ENCODE measurements around the gene B4GALNT3. TPM values are rescaled to one million over a fixed set of nuclear protein-coding genes. Genes with fewer than 3 reads are reported as not detected.

Gene B4GALNT3
- total RNA-seq, 2 experiments from 2014 or later = 6.1 to 7.0 TPM

DNA sequence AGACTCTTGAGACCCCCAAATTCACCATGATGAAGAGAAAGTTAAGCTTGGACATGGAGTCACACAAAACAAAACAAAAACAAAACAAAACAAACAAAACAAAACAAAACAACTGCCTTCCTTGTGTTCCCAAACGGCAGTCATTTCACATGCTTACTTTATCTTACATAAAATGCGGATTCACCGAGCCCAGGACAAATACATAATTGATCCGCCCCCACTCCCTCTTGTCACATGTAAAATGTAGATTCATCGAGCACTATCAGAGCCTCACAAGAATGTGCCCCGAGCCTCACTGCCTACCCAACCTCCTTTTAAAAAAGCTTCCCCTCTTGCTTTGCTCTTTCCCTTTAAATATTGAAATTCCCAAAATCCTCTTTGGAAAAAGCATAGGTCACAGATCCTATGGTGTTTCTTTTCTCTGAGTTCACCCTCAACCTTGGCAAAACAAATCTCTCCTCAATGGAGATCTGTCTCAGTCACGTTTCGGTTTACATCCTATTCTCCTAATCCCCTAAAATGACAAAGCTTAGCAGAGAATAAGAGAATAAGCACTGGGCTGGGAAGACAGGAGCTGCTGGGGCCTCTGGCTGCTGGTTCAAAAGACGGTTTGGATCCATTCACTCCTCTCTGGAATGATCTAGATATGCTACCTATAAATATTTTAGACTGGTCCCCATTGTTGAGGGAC lies 119.8 kb downstream of the B4GALNT3 start:
- Mint-ChIP-seq H3K36me3 (ENCODE audit: low read depth) (peaks cover 8% of the 10 kb centered on the region), H3K27me3 (no peaks in the 10 kb centered on the region), H3K9me3 (peaks cover 2% of the 10 kb centered on the region), H3K27ac (no peak overlapping the region), H3K4me1 (peaks cover 23% of the 10 kb centered on the region), H3K4me3 (no peak overlapping the region)
- ChIA-PET CTCF (interaction anchor here (0.9 to 6.5 kb wide), 2 partner anchors 52 to 173 kb away, joined by 3 to 91 read pairs; partner anchors contain the start of gene WNK1), POLR2A (no interaction called here)
- no peak for DNase-seq

DNA sequence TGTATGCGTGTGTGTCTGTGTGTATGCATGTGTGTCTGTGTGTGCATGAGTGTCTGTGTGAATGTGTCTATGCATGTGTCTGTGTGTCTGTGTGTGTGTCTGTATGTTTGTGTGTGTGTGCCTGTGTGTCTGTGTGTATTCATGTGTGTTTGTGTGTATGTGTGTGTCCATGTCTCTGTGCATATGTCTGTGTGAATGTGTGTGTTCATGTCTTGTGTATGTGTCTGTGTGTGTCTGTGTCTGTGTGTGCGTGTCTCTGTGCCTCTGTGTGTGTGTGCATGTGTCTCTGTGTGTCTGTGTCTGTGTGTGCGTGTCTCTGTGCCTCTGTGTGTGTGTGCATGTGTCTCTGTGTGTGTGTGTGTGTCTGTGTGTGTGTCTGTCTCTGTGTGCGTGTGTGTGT lies 121.1 kb downstream of the B4GALNT3 start:
- ChIA-PET CTCF (interaction anchor here (0.6 to 6.5 kb wide), 4 partner anchors 27 to 399 kb away, joined by 3 to 91 read pairs (median 4); partner anchors contain the start of genes RAD52 and WNK1), POLR2A (no interaction called here)
- Mint-ChIP-seq H3K27ac (no peak overlapping the region), H3K4me3 (no peak overlapping the region), H3K4me1 (peaks cover 13% of the 10 kb centered on the region), H3K36me3 (ENCODE audit: low read depth) (no peaks in the 10 kb centered on the region), H3K27me3 (no peaks in the 10 kb centered on the region), H3K9me3 (no peaks in the 10 kb centered on the region)
- DNase-seq = no peak

DNA sequence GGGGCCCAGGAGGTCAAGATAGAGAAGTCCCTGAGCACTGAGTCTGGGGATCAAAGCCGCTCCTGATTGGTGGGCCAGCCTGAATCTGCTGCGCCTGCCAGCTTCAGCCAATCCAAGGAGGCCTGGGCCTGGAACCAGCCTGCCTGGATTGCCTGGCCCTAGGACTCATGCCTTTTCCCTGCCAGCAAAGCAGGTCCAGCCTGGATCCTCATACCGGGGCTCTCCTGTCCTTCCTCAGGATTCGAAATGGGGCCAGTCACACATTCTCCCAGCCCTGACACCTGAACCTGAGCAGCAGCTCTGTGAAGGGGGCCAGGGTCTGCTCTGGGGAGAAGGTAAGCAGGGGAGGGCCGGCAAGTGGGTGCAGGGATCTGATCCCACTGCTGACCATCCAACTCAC lies 121.6 kb downstream of the B4GALNT3 start:
- no peak overlapping the region for H3K27ac Mint-ChIP-seq
- peaks cover 9% of the 10 kb centered on the region for H3K4me1 Mint-ChIP-seq
- no peaks in the 10 kb centered on the region for H3K9me3 Mint-ChIP-seq
- H3K36me3 Mint-ChIP-seq (ENCODE audit: low read depth) = no peaks in the 10 kb centered on the region
- no peaks in the 10 kb centered on the region for H3K27me3 Mint-ChIP-seq
- no peak overlapping the region for H3K4me3 Mint-ChIP-seq
- ChIA-PET CTCF (interaction anchor here (1.2 to 1.3 kb wide), 2 partner anchors 26 to 368 kb away, joined by 3 read pairs; partner anchors contain the start of gene RAD52), POLR2A (no interaction called here)
- no peak for DNase-seq

DNA sequence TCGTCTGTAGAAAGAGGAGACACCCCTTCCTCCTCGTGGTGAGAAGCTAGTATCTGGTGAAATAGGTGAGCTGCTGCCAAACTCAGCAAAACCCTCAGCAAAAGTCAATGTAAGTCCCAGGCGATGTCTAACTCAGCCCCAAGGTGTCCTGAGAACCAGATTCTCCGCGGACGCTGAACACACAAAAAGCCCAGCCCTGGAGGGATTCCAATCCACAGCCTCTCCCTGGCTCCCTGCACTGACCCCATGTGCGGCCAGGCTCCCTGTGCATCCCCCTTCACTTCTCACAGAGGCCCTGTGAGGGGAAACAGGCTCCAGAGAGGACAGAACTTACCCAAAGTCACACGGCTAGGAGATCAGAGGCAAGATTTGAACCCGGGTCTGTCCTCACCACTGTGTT lies 122.0 kb downstream of the B4GALNT3 start:
- peaks cover 4% of the 10 kb centered on the region for H3K4me1 Mint-ChIP-seq
- no peak overlapping the region for H3K4me3 Mint-ChIP-seq
- CTCF ChIA-PET = interaction anchor here (1.2 kb wide), 1 partner anchor 368 kb away, joined by 3 read pairs; the partner anchor contains the start of gene RAD52

DNA sequence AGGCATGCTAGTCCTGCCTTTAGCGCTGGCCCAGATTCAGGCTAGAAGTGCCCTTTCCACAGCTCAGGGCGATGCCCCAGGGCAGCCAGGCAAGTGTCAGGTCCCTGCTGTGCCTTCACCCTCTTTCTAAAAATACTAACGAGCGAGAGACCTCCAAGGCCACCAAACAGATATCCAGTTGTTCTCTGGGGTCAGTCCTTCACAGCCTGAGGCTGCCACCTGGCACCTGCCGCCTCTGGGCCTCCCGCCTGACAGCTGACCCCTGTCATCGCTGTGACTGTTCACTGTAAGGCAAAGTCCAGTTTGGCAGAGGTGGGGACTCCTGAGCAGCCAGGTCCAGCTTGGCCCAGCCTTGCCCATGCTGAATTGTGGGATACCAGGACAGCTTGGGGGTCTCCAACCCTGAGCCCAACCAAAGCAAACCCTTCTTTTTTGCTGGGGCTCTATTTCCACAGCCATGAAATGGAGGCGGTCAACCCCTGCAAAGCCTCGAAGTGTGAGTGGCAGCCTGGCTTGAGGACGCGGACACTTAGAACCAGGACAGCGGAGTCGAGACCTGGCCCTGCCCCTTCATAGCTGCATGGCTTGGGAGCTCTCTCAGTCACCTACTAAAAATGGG lies 123.6 kb downstream of the B4GALNT3 start:
- Mint-ChIP-seq H3K27ac (no peak overlapping the region), H3K9me3 (no peaks in the 10 kb centered on the region), H3K4me1 (no peaks in the 10 kb centered on the region), H3K27me3 (no peaks in the 10 kb centered on the region), H3K36me3 (ENCODE audit: low read depth) (no peaks in the 10 kb centered on the region), H3K4me3 (no peak overlapping the region)
- CTCF ChIA-PET = no interaction called here
- no peak for DNase-seq
- POLR2A ChIA-PET = no interaction called here

More for the DNA sequence above, 122.0 kb downstream of the B4GALNT3 start:
- DNase-seq = no peak
- no peak overlapping the region for H3K27ac Mint-ChIP-seq
- H3K9me3 Mint-ChIP-seq = no peaks in the 10 kb centered on the region
- POLR2A ChIA-PET = no interaction called here
- no peaks in the 10 kb centered on the region for H3K36me3 Mint-ChIP-seq (ENCODE audit: low read depth)
- H3K27me3 Mint-ChIP-seq = no peaks in the 10 kb centered on the region

DNA sequence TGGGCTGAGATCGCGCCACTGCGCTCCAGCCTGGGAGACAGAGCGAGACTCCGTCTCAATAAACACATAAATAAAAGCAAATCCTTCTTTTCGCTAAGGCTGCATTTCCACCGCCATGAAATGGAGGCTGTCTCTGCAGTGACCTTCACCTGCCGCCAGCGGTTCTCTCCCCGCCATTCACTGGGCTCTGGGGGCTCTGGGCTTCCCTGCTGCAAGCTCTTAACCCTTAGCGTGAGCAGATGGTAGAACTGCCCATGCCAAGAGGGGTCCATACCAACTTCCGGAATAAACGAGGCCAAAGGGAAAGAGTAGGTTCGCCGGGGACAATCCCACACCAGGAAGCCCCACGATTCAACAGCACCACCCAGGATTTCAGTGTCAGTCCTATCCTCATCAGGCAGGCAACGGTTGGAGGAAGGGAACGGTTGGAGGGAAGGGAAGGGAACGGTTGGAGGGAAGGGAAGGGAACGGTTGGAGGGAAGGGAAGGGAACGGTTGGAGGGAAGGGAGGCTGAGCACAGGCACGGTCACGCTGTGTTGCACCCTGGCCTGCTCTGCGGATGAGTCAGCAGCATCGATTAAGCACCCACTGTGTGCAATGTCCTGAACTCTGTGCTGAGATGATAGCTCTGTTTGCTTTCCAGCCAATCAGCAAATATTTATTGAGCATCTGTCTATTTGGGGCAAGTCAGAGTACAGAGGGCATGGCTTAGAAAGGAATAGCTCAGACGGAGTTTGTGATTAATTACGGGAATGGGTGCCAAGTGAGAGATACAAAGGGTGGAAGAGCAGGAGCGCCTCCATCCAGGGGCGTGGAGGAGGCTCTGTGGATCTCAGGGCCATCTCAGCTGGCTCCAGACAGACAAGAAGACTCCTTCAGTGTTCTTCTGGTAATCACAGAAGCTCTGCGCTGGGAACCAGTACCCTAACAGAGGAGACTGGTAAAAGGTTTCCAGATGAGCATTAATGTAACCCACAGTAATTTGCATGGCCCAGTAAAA lies 125.6 kb downstream of the B4GALNT3 start:
- DNase-seq = no peak
- H3K9me3 Mint-ChIP-seq = no peaks in the 10 kb centered on the region
- H3K4me1 Mint-ChIP-seq = peaks cover 3% of the 10 kb centered on the region
- no peaks in the 10 kb centered on the region for H3K27me3 Mint-ChIP-seq
- no peak overlapping the region for H3K4me3 Mint-ChIP-seq
- ChIA-PET POLR2A (no interaction called here), CTCF (interaction anchor here (1.0 to 2.4 kb wide), 3 partner anchors 8 to 15 kb away, joined by 3 to 12 read pairs (median 4); no protein-coding TSS in a partner anchor)
- H3K36me3 Mint-ChIP-seq (ENCODE audit: low read depth) = no peaks in the 10 kb centered on the region
- H3K27ac Mint-ChIP-seq = no peak overlapping the region

DNA sequence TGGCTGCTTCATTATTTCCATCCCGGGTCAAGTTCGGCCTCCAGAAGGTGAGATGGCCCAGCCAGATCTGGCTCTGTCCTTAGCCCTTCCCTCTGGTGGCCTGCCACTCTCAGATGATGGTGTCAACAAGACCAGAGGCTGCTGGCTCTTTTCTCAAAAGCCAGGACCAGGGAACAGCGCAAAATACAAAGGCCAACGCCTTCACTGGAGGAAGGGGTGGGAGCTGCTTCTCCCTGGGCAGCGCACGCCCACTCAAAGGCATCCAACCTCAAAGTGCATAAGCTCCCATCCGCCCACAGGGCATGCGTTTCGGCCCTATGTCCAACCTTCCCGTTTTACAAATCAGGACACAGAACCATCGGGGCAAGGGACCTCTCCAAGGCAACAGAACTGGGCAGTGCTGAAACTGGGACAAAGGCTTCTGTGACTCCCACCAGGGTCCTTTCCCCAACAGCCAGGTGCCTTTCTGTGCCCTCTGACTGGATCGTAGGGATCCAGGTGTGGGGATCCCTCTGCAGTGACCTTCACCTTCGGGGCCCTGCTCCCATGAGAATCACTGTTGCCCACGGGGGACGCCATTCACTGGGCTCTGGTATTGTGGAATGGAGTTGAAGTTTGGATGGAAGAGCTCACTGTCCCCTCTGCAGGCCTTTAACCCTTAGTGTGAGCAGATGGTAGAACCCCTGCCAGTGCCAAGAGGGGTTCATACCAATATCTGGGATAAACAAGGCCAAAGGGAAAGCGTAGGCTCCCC lies 126.8 kb downstream of the B4GALNT3 start:
- Mint-ChIP-seq H3K27me3 (no peaks in the 10 kb centered on the region), H3K4me1 (peaks cover 3% of the 10 kb centered on the region), H3K27ac (no peak overlapping the region), H3K9me3 (no peaks in the 10 kb centered on the region), H3K4me3 (no peak overlapping the region), H3K36me3 (ENCODE audit: low read depth) (no peaks in the 10 kb centered on the region)
- DNase-seq = no peak
- ChIA-PET POLR2A (no interaction called here), CTCF (interaction anchor here (0.9 to 2.4 kb wide), 4 partner anchors 10 to 165 kb away, joined by 3 to 12 read pairs (median 4); no protein-coding TSS in a partner anchor)

DNA sequence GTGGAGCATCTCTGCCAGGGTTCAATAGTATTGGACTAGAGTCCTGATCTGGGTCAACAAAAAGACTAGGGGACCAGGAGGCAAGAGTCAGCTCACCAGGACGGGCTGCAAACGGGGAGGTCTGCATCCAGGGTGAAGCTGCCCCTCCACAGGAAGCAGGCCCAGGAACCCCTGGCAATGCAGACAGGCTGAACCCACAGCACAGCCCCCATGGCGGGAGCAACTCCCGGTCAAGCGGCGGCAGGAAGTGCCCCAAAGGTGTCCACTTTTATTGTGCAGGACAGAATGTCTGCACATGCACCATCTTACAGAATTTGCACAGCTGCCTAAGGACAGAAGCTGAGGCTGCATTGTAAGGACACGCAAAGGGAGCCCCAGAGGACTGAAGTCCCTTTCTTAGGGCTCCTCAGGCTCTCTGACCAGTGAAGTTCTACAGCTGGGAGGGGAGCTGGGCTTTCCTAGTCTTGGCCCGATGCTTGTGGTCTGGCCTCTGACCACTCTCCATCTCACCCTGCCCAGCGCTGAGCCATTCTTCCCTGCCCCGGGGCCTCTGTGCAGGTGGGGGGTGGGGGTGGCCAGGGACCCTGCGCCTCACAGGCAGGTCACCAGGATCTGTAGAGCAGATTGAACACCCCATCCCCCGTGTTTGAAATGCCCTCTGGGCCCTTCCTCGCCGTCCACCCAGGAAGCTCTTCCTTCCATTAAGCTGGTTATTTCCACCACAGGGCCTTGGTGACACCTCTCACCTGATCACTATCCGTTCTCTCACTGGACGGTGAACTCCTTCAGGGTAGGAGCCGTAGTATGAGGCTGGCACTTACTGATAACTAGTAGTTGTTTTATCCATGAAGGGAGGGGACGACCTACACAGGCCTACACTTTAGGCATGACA lies 127.6 kb downstream of the B4GALNT3 start:
- CTCF ChIA-PET = interaction anchor here (0.7 to 2.4 kb wide), 4 partner anchors 11 to 164 kb away, joined by 3 to 12 read pairs (median 4); no protein-coding TSS in a partner anchor
- Mint-ChIP-seq H3K36me3 (ENCODE audit: low read depth) (no peaks in the 10 kb centered on the region), H3K9me3 (no peaks in the 10 kb centered on the region), H3K27me3 (no peaks in the 10 kb centered on the region), H3K27ac (no peak overlapping the region), H3K4me3 (no peak overlapping the region), H3K4me1 (peaks cover 3% of the 10 kb centered on the region)
- POLR2A ChIA-PET = no interaction called here
- no peak for DNase-seq

DNA sequence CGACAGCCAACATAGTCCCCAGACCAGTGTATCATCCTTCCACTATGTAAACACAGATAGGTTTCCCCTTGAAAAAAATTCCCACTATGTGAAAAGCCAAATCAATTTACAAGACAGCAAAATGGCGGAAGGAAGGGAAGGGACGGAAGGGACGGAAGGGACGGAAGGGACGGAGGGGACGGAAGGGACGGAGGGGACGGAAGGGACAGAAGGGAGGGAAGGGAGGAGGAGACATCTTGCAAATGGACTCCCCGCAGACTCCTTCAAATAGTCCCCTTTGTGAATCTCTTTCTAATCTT lies 128.2 kb downstream of the B4GALNT3 start:
- no peak overlapping the region for H3K27ac Mint-ChIP-seq
- CTCF ChIA-PET = interaction anchor here (0.7 kb wide), 1 partner anchor 19 kb away, joined by 3 read pairs; no protein-coding TSS in a partner anchor

DNA sequence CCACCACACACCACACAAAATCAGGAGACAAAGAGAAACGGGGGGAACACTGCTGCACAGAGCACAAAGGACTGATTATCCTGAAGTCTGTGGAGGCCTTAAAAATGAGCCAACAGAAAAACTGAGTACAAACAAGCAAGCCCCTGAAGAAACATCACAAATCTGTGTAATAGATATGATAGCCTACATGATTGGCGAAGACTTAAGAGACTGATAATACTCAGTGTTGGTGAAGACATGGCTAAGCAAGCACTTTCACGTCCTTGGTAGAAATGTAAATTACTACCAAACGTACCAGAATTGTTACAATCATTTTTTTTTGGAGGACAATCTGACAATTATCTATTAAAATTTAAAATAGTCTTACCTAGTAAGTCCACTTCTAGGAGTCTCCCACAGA lies 128.9 kb downstream of the B4GALNT3 start:
- peaks cover 3% of the 10 kb centered on the region for H3K4me1 Mint-ChIP-seq
- H3K9me3 Mint-ChIP-seq = no peaks in the 10 kb centered on the region
- no peaks in the 10 kb centered on the region for H3K36me3 Mint-ChIP-seq (ENCODE audit: low read depth)
- no peak for DNase-seq
- H3K27me3 Mint-ChIP-seq = peaks cover 7% of the 10 kb centered on the region
- H3K27ac Mint-ChIP-seq = no peak overlapping the region
- ChIA-PET CTCF (interaction anchor here (1.0 kb wide), 1 partner anchor 12 kb away, joined by 5 read pairs; no protein-coding TSS in a partner anchor), POLR2A (no interaction called here)
- H3K4me3 Mint-ChIP-seq = no peak overlapping the region

More for the DNA sequence above, 128.2 kb downstream of the B4GALNT3 start:
- H3K9me3 Mint-ChIP-seq = no peaks in the 10 kb centered on the region
- DNase-seq = no peak
- H3K36me3 Mint-ChIP-seq (ENCODE audit: low read depth) = no peaks in the 10 kb centered on the region
- POLR2A ChIA-PET = no interaction called here
- H3K4me3 Mint-ChIP-seq = no peak overlapping the region
- peaks cover 3% of the 10 kb centered on the region for H3K4me1 Mint-ChIP-seq
- peaks cover under 1% of the 10 kb centered on the region for H3K27me3 Mint-ChIP-seq

DNA sequence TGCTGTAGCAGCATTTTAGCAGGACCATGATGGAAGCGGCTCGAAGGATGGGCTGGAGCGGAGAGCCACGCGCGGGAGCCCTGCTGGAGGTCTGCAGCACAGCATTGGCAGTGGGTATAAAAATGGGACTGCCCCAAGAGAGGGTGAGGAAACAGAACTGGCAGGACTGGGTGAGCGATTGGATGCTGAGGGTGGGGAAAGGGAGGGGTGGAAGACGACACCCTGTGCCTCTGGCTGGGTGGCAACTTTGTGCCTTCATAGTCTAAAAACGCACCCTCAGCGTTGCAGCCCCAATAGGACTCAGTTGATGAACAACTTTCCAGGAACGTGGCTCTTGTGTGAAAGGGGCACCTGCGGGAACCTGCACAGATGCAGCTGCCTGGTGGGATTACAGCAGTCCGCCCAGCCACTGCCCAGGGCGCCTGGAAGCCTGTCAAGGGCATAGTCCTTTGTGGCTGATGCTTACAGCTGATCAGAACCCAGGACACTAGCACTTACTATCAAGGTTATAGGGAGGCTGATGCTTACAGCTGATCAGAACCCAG lies 130.5 kb downstream of the B4GALNT3 start:
- H3K9me3 Mint-ChIP-seq = no peaks in the 10 kb centered on the region
- H3K36me3 Mint-ChIP-seq (ENCODE audit: low read depth) = no peaks in the 10 kb centered on the region
- H3K27ac Mint-ChIP-seq = no peak overlapping the region
- ChIA-PET POLR2A (no interaction called here), CTCF (interaction anchor here (3.3 kb wide), 1 partner anchor 14 kb away, joined by 13 read pairs; no protein-coding TSS in a partner anchor)
- peaks cover 17% of the 10 kb centered on the region for H3K27me3 Mint-ChIP-seq
- peaks cover 3% of the 10 kb centered on the region for H3K4me1 Mint-ChIP-seq
- H3K4me3 Mint-ChIP-seq = no peak overlapping the region
- no peak for DNase-seq
